Measurements from ENCODE around the gene GRAMD1A. TPM values are rescaled to one million over a fixed set of nuclear protein-coding genes. Genes with fewer than 3 reads are reported as not detected.

Gene GRAMD1A
- total and polyA plus RNA-seq, 9 of the 15 experiments (the other 6 are each of a cell fraction or from before 2014, with no cell fraction given) = 1.4 to 63.8 (median 38.5) TPM

- no peak overlapping the region for H3K4me3 ChIP-seq
- in situ Hi-C loops (cut with MboI) (loop anchor here (5.0 kb wide), 1 partner anchor 58 kb away; no protein-coding TSS in a partner anchor), intact Hi-C loops (cut with micrococcal nuclease) (no loop called here)
- H3K27ac ChIP-seq (ENCODE audit: extremely low read depth, low read depth, low read length) = no peak overlapping the region
- TF ChIP-seq MLX (CRISPR knock-in tag; conservative IDR thresholded peaks at IDR 0.05) = no peak
- no peak for TF ChIP-seq TCF3 (CRISPR knock-in tag; IDR thresholded peaks at IDR 0.05)
- TF ChIP-seq U2AF1 (optimal IDR thresholded peaks at IDR 0.05; ENCODE audit: low read depth, low read length) = no peak
- no peak for TF ChIP-seq ZNF121 (CRISPR knock-in tag; conservative IDR thresholded peaks at IDR 0.05)
- TF ChIP-seq MAX (CRISPR knock-in tag; IDR thresholded peaks at IDR 0.05) = no peak
- TF ChIP-seq NFIC (IDR thresholded peaks at IDR 0.05) = no peak
- TF ChIP-seq ZNF583 (CRISPR knock-in tag; IDR thresholded peaks at IDR 0.05) = no peak
- TF ChIP-seq SMAD2 (IDR thresholded peaks at IDR 0.05; ENCODE audit: low read depth, low read length) = no peak
- TF ChIP-seq SNAPC5 (CRISPR knock-in tag; IDR thresholded peaks at IDR 0.05) = no peak
- no peak for TF ChIP-seq POLR2G (IDR thresholded peaks at IDR 0.05; ENCODE audit: low read depth, low read length)
- TF ChIP-seq ZNF77 (CRISPR knock-in tag; IDR thresholded peaks at IDR 0.05) = no peak
- no peaks in the 10 kb centered on the region for H3K9me1 ChIP-seq (ENCODE audit: control insufficient read depth, insufficient read depth, low read length)
- ATAC-seq (no peak), FAIRE-seq (no peak), DNase-seq (ENCODE audit: extremely low read depth in 1 of 4, low spot score in 3 of 4) (no peak)
- CTCF ChIA-PET (ENCODE audit: low intra/inter-chr PET ratio) = no interaction called here
- H3K4me2 ChIP-seq (ENCODE audit: insufficient read depth, low read length) = no peak overlapping the region
- peaks cover 0 to 14% of the 10 kb centered on the region in 2 experiments; a peak in 2 of 5 replicates for H3K27me3 ChIP-seq (ENCODE audit: control insufficient read depth in 2 of 2, insufficient read depth in 2 of 2, low read length in 2 of 2)
- H3K9ac ChIP-seq (ENCODE audit: insufficient read depth in 1 of 2, low read depth in 2 of 2, low read length in 2 of 2) = no peak overlapping the region
- H3K4me1 ChIP-seq (replicated peaks in 1 of 2; ENCODE audit: control insufficient read depth in 2 of 2, insufficient read depth in 2 of 2, low read length in 2 of 2) = peaks cover 5 to 21% of the 10 kb centered on the region in 2 experiments; a peak in 3 of 5 replicates
- no peaks in the 10 kb centered on the region for H3K36me3 ChIP-seq (ENCODE audit: control insufficient read depth, insufficient read depth, low read length)
- no peak overlapping the region for H2AFZ ChIP-seq (ENCODE audit: low read depth, low read length)
- no peaks in the 10 kb centered on the region for H3K79me2 ChIP-seq (ENCODE audit: control insufficient read depth, insufficient read depth, low read length)
- POLR2A ChIA-PET = interaction anchor here (0.6 to 1.4 kb wide), 5 partner anchors 10 to 1024 kb away, joined by 3 to 4 read pairs (median 3); no protein-coding TSS in a partner anchor
- no peaks in the 10 kb centered on the region for H4K20me1 ChIP-seq (replicated peaks; ENCODE audit: control insufficient read depth, insufficient read depth, low read length)
- H3K9me3 ChIP-seq (replicated peaks; ENCODE audit: control insufficient read depth, insufficient read depth, low read depth, low read length) = peaks cover 5% of the 10 kb centered on the region; the same call in 1 of the 2 replicates
- BruUV-seq (replicated peaks) = no TSS peak
- WGBS (ENCODE audit: insufficient coverage, low coverage, missing lambda C conversion rate) = 31% methylated on average over 1 of the region's 1 CpG
Observed at GRCh38 chr19:35069696-35070095, 69.6 kb downstream of the GRAMD1A start.
